Left lung (tissue), 10 donors: Measurements from ENCODE around the gene SELENOH. TPM values are rescaled to one million over a fixed set of nuclear protein-coding genes. Genes with fewer than 3 reads are reported as not detected.
A peak's percentile ranks its signal among the peaks of the same experiment; 100 is the strongest.

Experiments
- ATAC-seq: fragments of 200-7000 bp; cut with Tn5 transposase; one replicate; pipeline ENCODE4 v1.9.1; 2020; ENCODE audit warnings: moderate library complexity
- DNase-seq, 4 donors: peaks; one replicate each; pipeline ENCODE4 v3.0.0-alpha.2; 2013 to 2020
- H3K27ac ChIP-seq, 2 donors: fragments of 200-600 bp; sonication (generic) in 1 of 2; one replicate each; pipeline versions ENCODE4 v1.5.0 to v1.8.0; 2020 to 2021
- H3K27me3 ChIP-seq, 2 donors: fragments of 200-600 bp; sonication (generic) in 1 of 2; one replicate each; pipeline versions ENCODE4 v1.5.0 to v1.8.0; 2020 to 2021
- H3K36me3 ChIP-seq, 2 donors: fragments of 200-600 bp; sonication (generic) in 1 of 2; one replicate each; pipeline versions ENCODE4 v1.5.0 to v1.8.0; 2020 to 2021
- H3K4me1 ChIP-seq, 2 donors: fragments of 200-600 bp; one replicate each; pipeline ENCODE4 v1.8.0; 2021
- H3K4me3 ChIP-seq, 2 donors: fragments of 200-600 bp; sonication (generic) in 1 of 2; one replicate each; pipeline versions ENCODE4 v1.5.0 to v1.8.0; 2020 to 2021; ENCODE audit warnings: mild to moderate bottlenecking in 1 of 2
- H3K9me3 ChIP-seq, 2 donors: fragments of 200-600 bp; sonication (generic) in 1 of 2; one replicate each; pipeline versions ENCODE4 v1.5.0 to v1.8.0; 2020 to 2021
- CTCF ChIP-seq, 2 donors: fragments of 200-600 bp; sonication (generic) in 1 of 2; IDR thresholded peaks; one replicate each; pipeline versions ENCODE4 v1.5.0 to v1.8.0; 2021; ENCODE audit warnings: antibody characterized with exemption in 2 of 2
- intact Hi-C, 2 donors: fragments of 100-400 bp; cut with DNase I; formaldehyde crosslinking; loops; one replicate each; pipeline versions ENCODE4 v1.11.2 to v1.14.2; 2022
- polyA plus RNA-seq, 6 donors: library from polyadenylated mRNA; unstranded; fragments of 120-200 nt; gene quantifications; one replicate each; pipeline ENCODE4 v1.2.1, GENCODE V29; 2013; ENCODE audit not compliant: insufficient read length in 6 of 6
- total RNA-seq, 2 donors: library from RNA; stranded (reverse); fragmentation: NEBNext Ultra II Directional; extraction: Animal tissue kit (Norgen Biotek cat#: 25700); gene quantifications; one replicate each; pipeline ENCODE4 v1.2.1, GENCODE V29; 2021
- donor health status: DM: no; HTN: yes; CAD: no.
- donor health status: DM: no; HTN: no; CAD: no.

The SELENOH gene
- total and polyA plus RNA-seq, 8 donors, result 94.1 to 130 (median 109) TPM

GRCh38 chr11:57777969-57778317 lies 36.7 kb downstream of the SELENOH start:
- no peak for TF ChIP-seq CTCF (IDR thresholded peaks at IDR 0.05)
- no peaks in the 10 kb centered on the region for H3K9me3 ChIP-seq
- H3K4me3 ChIP-seq, result no peak overlapping the region
- no peaks in the 10 kb centered on the region for H3K27me3 ChIP-seq
- H3K27ac ChIP-seq, result peak overlapping the region; percentile 82 to 88
- H3K4me1 ChIP-seq, result peaks cover 74 to 99% of the 10 kb centered on the region in 2 donors
- ATAC-seq, result peak; percentile 12
- intact Hi-C loops, result no loop called here
- no peaks in the 10 kb centered on the region for H3K36me3 ChIP-seq
- no peak for DNase-seq

GRCh38 chr11:57778318-57779037 lies 37.2 kb downstream of the SELENOH start:
- intact Hi-C loops, result no loop called here
- H3K4me1 ChIP-seq, result peaks cover 73 to 99% of the 10 kb centered on the region in 2 donors
- TF ChIP-seq CTCF (IDR thresholded peaks at IDR 0.05), result no peak
- ATAC-seq, result peak; percentile 77
- peak overlapping the region; percentile 82 to 88 for H3K27ac ChIP-seq
- no peaks in the 10 kb centered on the region for H3K9me3 ChIP-seq
- no peaks in the 10 kb centered on the region for H3K36me3 ChIP-seq
- no peaks in the 10 kb centered on the region for H3K27me3 ChIP-seq
- H3K4me3 ChIP-seq, result no peak overlapping the region
- DNase-seq, result peak in 3 of 4 donors; percentile 85 to 99 (median 97)

DNA sequence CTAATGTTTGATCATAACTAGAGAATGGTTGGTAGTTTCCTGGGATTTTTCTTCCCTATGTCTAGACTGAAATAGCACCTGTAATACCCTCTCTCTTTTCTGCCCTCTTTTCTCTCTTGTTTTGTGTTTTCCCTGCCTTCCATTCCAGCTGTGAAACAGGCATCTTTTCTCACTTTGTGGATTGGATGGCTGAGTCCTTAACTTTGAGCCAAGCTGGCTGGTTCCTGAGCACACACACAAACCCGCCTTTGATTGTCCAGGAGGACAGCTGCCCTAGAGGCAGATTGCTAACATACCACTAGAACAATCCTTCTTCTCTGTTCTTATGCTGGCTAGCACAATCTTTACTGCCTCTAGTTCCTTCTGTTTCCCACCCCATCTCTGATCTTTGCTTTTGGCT lies 38.0 kb downstream of the SELENOH start:
- Histone ChIP-seq H3K27ac (peak overlapping the region; percentile 82 to 88), H3K27me3 (no peaks in the 10 kb centered on the region), H3K36me3 (no peaks in the 10 kb centered on the region), H3K4me3 (no peak overlapping the region), H3K4me1 (peaks cover 66 to 99% of the 10 kb centered on the region in 2 donors), H3K9me3 (no peaks in the 10 kb centered on the region)
- DNase-seq (no peak), ATAC-seq (peak; percentile 29)
- no peak for TF ChIP-seq CTCF (IDR thresholded peaks at IDR 0.05)
- intact Hi-C loops, result no loop called here

DNA sequence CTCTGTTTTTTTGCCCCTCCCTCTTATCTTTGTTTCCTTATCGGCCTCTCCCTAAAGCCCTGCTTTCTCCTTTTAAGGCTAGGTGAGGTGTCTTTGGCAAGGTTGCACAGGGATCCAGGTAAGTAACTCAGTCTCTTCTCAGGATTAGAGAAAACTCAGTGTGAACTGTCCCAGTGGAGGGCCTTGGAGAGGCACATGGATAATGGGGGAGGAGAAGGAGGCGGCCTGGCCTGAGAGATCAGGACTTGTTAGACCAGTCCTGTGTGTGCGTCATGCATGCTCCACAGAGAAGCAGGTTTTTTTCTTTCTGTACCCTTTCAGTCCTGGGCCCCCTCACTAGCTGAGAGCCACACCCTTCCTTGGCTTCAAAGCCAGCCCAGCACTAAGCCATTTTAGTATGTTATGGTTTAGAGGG lies 40.2 kb downstream of the SELENOH start:
- intact Hi-C loops, result no loop called here
- Histone ChIP-seq H3K4me3 (no peak overlapping the region), H3K36me3 (no peaks in the 10 kb centered on the region), H3K27me3 (no peaks in the 10 kb centered on the region), H3K4me1 (peaks cover 65 to 99% of the 10 kb centered on the region in 2 donors), H3K27ac (peak overlapping the region; percentile 82 to 88), H3K9me3 (no peaks in the 10 kb centered on the region)
- DNase-seq (peak in 2 of 4 donors; percentile 81 to 84), ATAC-seq (peak; percentile 74)
- no peak for TF ChIP-seq CTCF (IDR thresholded peaks at IDR 0.05)

- ATAC-seq (no peak), DNase-seq (no peak)
- TF ChIP-seq CTCF (IDR thresholded peaks at IDR 0.05), result no peak
- intact Hi-C loops, result no loop called here
- Histone ChIP-seq H3K4me1 (peaks cover 54 to 100% of the 10 kb centered on the region in 2 donors), H3K27me3 (no peaks in the 10 kb centered on the region), H3K27ac (peak overlapping the region; percentile 0 to 57), H3K9me3 (no peaks in the 10 kb centered on the region), H3K36me3 (no peaks in the 10 kb centered on the region), H3K4me3 (no peak overlapping the region)
Measured at GRCh38 chr11:57785072-57785471, 43.8 kb downstream of the SELENOH start.
